Activated naive CD8-positive, alpha-beta T cell treated with anti-CD3 and anti-CD28 coated beads, Interleukin-2, amount 50 U/mL, for 24 hours (primary cell): ENCODE results near the gene ITPR1.
"Not testable (repeated sequence)": the region's sequence is repeated elsewhere in the genome, so short reads cannot be mapped to it uniquely, and the experiment has no call there.

Experiments used
- ATAC-seq: fragments of 150-1000 bp; cut with Tn5 transposase; one replicate; pipeline ENCODE4 v1.10.0; 2021
- DNase-seq: peaks from one replicate; pipeline ENCODE4 v3.0.0; 2021
- H3K27ac Mint-ChIP-seq: one replicate; pipeline ENCODE4 v1.8.0; 2021; ENCODE audit warnings: mild to moderate bottlenecking, mixed read lengths
- H3K27me3 Mint-ChIP-seq: one replicate; pipeline ENCODE4 v1.8.0; 2021; ENCODE audit warnings: mixed read lengths
- H3K36me3 Mint-ChIP-seq: one replicate; pipeline ENCODE4 v1.8.0; 2021; ENCODE audit warnings: low read depth, mixed read lengths
- H3K4me1 Mint-ChIP-seq: one replicate; pipeline ENCODE4 v1.8.0; 2021; ENCODE audit warnings: mixed read lengths
- H3K4me3 Mint-ChIP-seq: one replicate; pipeline ENCODE4 v1.8.0; 2021; ENCODE audit warnings: mild to moderate bottlenecking, moderate library complexity, mixed read lengths
- H3K9me3 Mint-ChIP-seq: one replicate; pipeline ENCODE4 v1.8.0; 2021; ENCODE audit warnings: mixed read lengths

ITPR1 gene

GRCh38 chr3:4493014-4493940 lies at the start of gene ITPR1:
ITPR1 (plus strand) TSS chr3:4493348; CDS start chr3:4516492, 23,144 bp downstream.
- H3K9me3 Mint-ChIP-seq = no peaks in the 10 kb centered on the region
- peaks cover 32% of the 10 kb centered on the region for H3K36me3 Mint-ChIP-seq
- DNase-seq (peak; percentile 97), ATAC-seq (peak; percentile 96)
- H3K4me1 Mint-ChIP-seq = peaks cover 43% of the 10 kb centered on the region
- H3K27me3 Mint-ChIP-seq = peaks cover 7% of the 10 kb centered on the region
- H3K4me3 Mint-ChIP-seq = peak within 1 kb of the TSS; percentile 92
- peak within 1 kb of the TSS; percentile 91 for H3K27ac Mint-ChIP-seq

- Mint-ChIP-seq H3K27ac (no peak overlapping the region), H3K27me3 (no peaks in the 10 kb centered on the region), H3K4me3 (no peak overlapping the region), H3K36me3 (peaks cover 16% of the 10 kb centered on the region), H3K9me3 (no peaks in the 10 kb centered on the region), H3K4me1 (no peaks in the 10 kb centered on the region)
- DNase-seq = no peak
- no peak for ATAC-seq
These were observed 45.7 kb upstream of the ITPR1 start for GRCh38 chr3:4447295-4447999.

GRCh38 chr3:4448187-4448586 lies 45.0 kb upstream of the ITPR1 start:
- Mint-ChIP-seq H3K27me3 (no peaks in the 10 kb centered on the region), H3K9me3 (no peaks in the 10 kb centered on the region), H3K27ac (no peak overlapping the region), H3K36me3 (peaks cover 12% of the 10 kb centered on the region), H3K4me3 (no peak overlapping the region), H3K4me1 (no peaks in the 10 kb centered on the region)
- no peak for DNase-seq
- ATAC-seq = no peak

DNA sequence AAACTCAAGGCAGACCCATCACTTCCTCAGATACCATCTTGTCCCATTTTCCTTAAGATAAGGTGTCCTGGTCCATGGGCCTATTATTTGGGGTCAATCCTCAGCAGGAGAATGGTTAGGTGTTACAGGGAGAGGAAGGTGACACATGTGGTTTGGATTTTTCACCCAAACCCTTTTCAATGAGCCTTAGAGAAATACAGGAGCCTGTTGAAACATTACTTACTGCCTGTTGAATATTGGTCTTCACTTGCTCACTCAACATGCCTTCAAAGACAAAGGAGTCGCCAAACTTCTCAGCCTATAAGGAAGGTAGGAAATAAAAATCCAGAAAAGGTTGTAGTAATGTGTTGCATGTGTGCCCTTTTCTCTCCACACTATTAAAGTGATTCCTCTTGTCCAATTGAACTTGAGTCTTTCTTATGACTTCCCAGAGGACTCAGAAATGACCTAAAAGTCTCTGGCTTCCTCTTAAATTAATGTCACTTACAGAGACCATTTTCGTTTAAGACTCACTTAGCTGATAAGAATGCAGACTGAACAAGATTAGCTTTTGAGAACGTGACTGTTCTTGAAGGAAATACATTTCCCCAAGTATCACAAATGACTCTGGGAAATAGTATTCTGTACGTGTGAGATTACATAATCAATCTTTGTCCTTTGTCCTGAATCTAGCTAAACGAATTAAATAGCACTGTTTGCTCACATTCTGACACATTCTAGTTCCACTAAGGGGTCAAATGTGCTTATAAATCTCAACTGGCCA lies 43.9 kb upstream of the ITPR1 start:
- Mint-ChIP-seq H3K27me3 (no peaks in the 10 kb centered on the region), H3K4me1 (peaks cover 2% of the 10 kb centered on the region), H3K27ac (no peak overlapping the region), H3K9me3 (no peaks in the 10 kb centered on the region), H3K4me3 (no peak overlapping the region), H3K36me3 (peaks cover 14% of the 10 kb centered on the region)
- ATAC-seq = no peak
- DNase-seq = no peak

GRCh38 chr3:4454142-4454541 lies 39.0 kb upstream of the ITPR1 start:
- H3K4me3 Mint-ChIP-seq = no peak overlapping the region

GRCh38 chr3:4456780-4457179 lies 36.4 kb upstream of the ITPR1 start:
- H3K27me3 Mint-ChIP-seq, DNase-seq, H3K9me3 Mint-ChIP-seq, H3K4me1 Mint-ChIP-seq, H3K27ac Mint-ChIP-seq, ATAC-seq, H3K36me3 Mint-ChIP-seq, H3K4me3 Mint-ChIP-seq: not testable (repeated sequence)

More at GRCh38 chr3:4454142-4454541, 39.0 kb upstream of the ITPR1 start:
- H3K4me1 Mint-ChIP-seq = peaks cover 4% of the 10 kb centered on the region
- H3K27me3 Mint-ChIP-seq = no peaks in the 10 kb centered on the region
- no peaks in the 10 kb centered on the region for H3K9me3 Mint-ChIP-seq
- H3K36me3 Mint-ChIP-seq = peaks cover 8% of the 10 kb centered on the region
- H3K27ac Mint-ChIP-seq = no peak overlapping the region
- ATAC-seq = no peak
- DNase-seq = no peak

GRCh38 chr3:4458961-4459360 lies 34.2 kb upstream of the ITPR1 start:
- ATAC-seq = no peak
- H3K9me3 Mint-ChIP-seq = no peaks in the 10 kb centered on the region
- no peaks in the 10 kb centered on the region for H3K27me3 Mint-ChIP-seq
- peaks cover 2% of the 10 kb centered on the region for H3K36me3 Mint-ChIP-seq
- no peak for DNase-seq
- no peak overlapping the region for H3K4me3 Mint-ChIP-seq
- no peak overlapping the region for H3K27ac Mint-ChIP-seq
- peaks cover 13% of the 10 kb centered on the region for H3K4me1 Mint-ChIP-seq

DNA sequence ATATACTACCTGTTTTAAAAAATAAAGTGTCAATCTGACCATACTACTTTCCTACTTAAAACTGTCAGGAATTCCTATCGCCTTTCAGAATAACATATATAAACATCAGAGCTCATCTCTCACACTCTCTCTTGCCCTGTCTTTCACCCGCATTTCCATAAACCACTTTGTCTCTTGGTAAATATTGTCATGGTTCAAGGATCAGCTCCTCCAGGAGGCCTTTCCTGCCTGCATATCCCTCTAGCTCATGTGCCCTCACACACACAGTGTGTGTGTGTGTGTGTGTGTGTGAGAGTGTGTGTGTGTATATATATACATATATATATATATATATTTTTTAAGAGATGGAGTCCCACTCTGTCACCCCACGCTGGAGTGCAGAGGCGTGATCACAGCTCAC lies 32.8 kb upstream of the ITPR1 start:
- no peak overlapping the region for H3K4me3 Mint-ChIP-seq
- H3K27me3 Mint-ChIP-seq = no peaks in the 10 kb centered on the region
- DNase-seq (no peak), ATAC-seq (no peak)
- no peaks in the 10 kb centered on the region for H3K9me3 Mint-ChIP-seq
- H3K27ac Mint-ChIP-seq = no peak overlapping the region
- peaks cover 9% of the 10 kb centered on the region for H3K4me1 Mint-ChIP-seq
- no peaks in the 10 kb centered on the region for H3K36me3 Mint-ChIP-seq

DNA sequence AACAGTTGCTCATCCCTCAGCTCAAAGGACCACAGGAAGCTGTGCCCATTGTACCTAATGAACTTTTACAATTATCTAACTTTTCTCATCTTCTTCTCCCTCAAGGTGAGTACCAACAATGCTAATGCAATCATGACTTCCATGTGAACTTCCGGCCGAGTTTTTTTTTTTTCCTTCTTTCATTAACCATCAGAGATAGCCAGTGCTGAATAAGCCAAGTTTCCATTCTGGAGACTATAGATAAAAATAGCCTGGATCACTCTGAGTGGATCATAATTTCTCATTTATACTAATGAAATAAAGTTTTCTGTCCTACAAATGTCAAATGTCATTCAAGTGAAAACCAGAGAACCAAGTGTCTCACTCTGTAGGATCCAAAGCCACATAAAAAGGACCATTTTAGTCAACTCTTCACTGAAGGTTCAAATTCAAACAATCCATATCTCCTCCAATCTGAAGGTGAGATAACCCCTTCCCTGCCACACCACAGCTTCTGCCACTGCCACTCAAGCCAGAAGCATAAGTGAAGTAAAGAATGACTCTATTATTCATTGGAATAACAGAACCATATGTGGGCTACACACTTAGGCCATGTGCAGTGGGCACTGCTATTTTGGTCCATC lies 31.6 kb upstream of the ITPR1 start:
- Mint-ChIP-seq H3K4me3 (no peak overlapping the region), H3K4me1 (peaks cover 18% of the 10 kb centered on the region), H3K27ac (no peak overlapping the region), H3K27me3 (no peaks in the 10 kb centered on the region), H3K9me3 (no peaks in the 10 kb centered on the region), H3K36me3 (no peaks in the 10 kb centered on the region)
- ATAC-seq = peak; percentile 52
- no peak for DNase-seq

GRCh38 chr3:4462369-4463040 lies 30.6 kb upstream of the ITPR1 start:
- Mint-ChIP-seq H3K36me3 (no peaks in the 10 kb centered on the region), H3K27me3 (no peaks in the 10 kb centered on the region), H3K27ac (no peak overlapping the region), H3K9me3 (no peaks in the 10 kb centered on the region), H3K4me3 (no peak overlapping the region), H3K4me1 (peaks cover 23% of the 10 kb centered on the region)
- ATAC-seq (no peak), DNase-seq (no peak)

- Mint-ChIP-seq H3K27me3 (no peaks in the 10 kb centered on the region), H3K36me3 (no peaks in the 10 kb centered on the region), H3K27ac (no peak overlapping the region), H3K9me3 (no peaks in the 10 kb centered on the region), H3K4me1 (peaks cover 25% of the 10 kb centered on the region), H3K4me3 (no peak overlapping the region)
- DNase-seq = no peak
- ATAC-seq = no peak
These were observed 28.6 kb upstream of the ITPR1 start for GRCh38 chr3:4464576-4464975.

GRCh38 chr3:4466741-4467521 lies 26.2 kb upstream of the ITPR1 start, which contains the start of gene SUMF1:
SUMF1 (minus strand) TSS chr3:4467269; CDS start chr3:4467245, 24 bp downstream.
- Mint-ChIP-seq H3K9me3 (no peaks in the 10 kb centered on the region), H3K27me3 (no peaks in the 10 kb centered on the region), H3K4me1 (peaks cover 24% of the 10 kb centered on the region), H3K36me3 (no peaks in the 10 kb centered on the region), H3K4me3 (peak within 1 kb of the TSS; percentile 90), H3K27ac (peak within 1 kb of the TSS; percentile 93)
- ATAC-seq (peak; percentile 96), DNase-seq (peak; percentile 80)

GRCh38 chr3:4467522-4467867 lies 25.7 kb upstream of the ITPR1 start:
- Mint-ChIP-seq H3K36me3 (no peaks in the 10 kb centered on the region), H3K4me3 (peak overlapping the region; percentile 90), H3K9me3 (no peaks in the 10 kb centered on the region), H3K27me3 (no peaks in the 10 kb centered on the region), H3K27ac (peak overlapping the region; percentile 93), H3K4me1 (peaks cover 22% of the 10 kb centered on the region)
- ATAC-seq (no peak), DNase-seq (no peak)
